SK-N-SH treated with all-trans-retinoic acid at 6 μM for 48 hours (cell line): ENCODE data around the gene ERP29.

Experiments
- ATAC-seq: fragments of 200-7000 bp; cut with Tn5 transposase; 3 replicates; pipeline ENCODE4 v1.9.1; 2020; ENCODE audit warnings: mild to moderate bottlenecking, moderate library complexity
- ARNTL ChIP-seq: fragments of 450-650 bp; formaldehyde crosslinking; IDR thresholded peaks from 2 replicates; pipeline ENCODE4 v1.5.0; 2020; ENCODE audit warnings: low read depth, mild to moderate bottlenecking, moderate library complexity, borderline replicate concordance
- BACH2 ChIP-seq: fragments of 250-450 bp; sonication (Bioruptor Pico); IDR thresholded peaks from 2 replicates; pipeline ENCODE4 v1.9.0; 2021; ENCODE audit warnings: mild to moderate bottlenecking, borderline replicate concordance
- CSDC2 ChIP-seq: fragments of 250-450 bp; sonication (Bioruptor Pico); IDR thresholded peaks from 2 replicates; pipeline ENCODE4 v1.5.0; 2020; ENCODE audit warnings: mild to moderate bottlenecking, moderate library complexity
- ESRRG ChIP-seq: fragments of 250-450 bp; sonication (Bioruptor Pico); IDR thresholded peaks from 2 replicates; pipeline ENCODE4 v1.6.1; 2021; ENCODE audit warnings: mild to moderate bottlenecking
- GLIS3 ChIP-seq: fragments of 250-450 bp; sonication (Bioruptor Pico); IDR thresholded peaks from 2 replicates; pipeline ENCODE4 v1.5.0; 2020; ENCODE audit warnings: mild to moderate bottlenecking, moderate library complexity
- ISL1 ChIP-seq: fragments of 250-450 bp; sonication (Bioruptor Pico); IDR thresholded peaks from 2 replicates; pipeline ENCODE4 v2.1.2; 2022; ENCODE audit warnings: mild to moderate bottlenecking, moderate library complexity
- PPARA ChIP-seq: fragments of 250-450 bp; sonication (Bioruptor Pico); IDR thresholded peaks from 2 replicates; pipeline ENCODE4 v1.5.0; 2020; ENCODE audit warnings: mild to moderate bottlenecking, borderline replicate concordance
- RARB ChIP-seq: fragments of 250-450 bp; sonication (Bioruptor Pico); IDR thresholded peaks from 2 replicates; pipeline ENCODE4 v1.8.0; 2021; ENCODE audit warnings: mild to moderate bottlenecking, moderate library complexity
- SNAI2 ChIP-seq: fragments of 250-450 bp; sonication (Bioruptor Pico); IDR thresholded peaks from 2 replicates; pipeline ENCODE4 v1.5.0; 2020; ENCODE audit warnings: mild to moderate bottlenecking, moderate library complexity
- TCF4 ChIP-seq: fragments of 250-450 bp; sonication (Bioruptor Pico); IDR thresholded peaks from 2 replicates; pipeline ENCODE4 v1.8.0; 2021; ENCODE audit warnings: mild to moderate bottlenecking, moderate library complexity, borderline replicate concordance
- TOX ChIP-seq: fragments of 250-450 bp; sonication (Bioruptor Pico); IDR thresholded peaks from 2 replicates; pipeline ENCODE4 v1.8.0; 2021; ENCODE audit warnings: mild to moderate bottlenecking, moderate library complexity, borderline replicate concordance
- ZC3H10 ChIP-seq: fragments of 250-450 bp; sonication (Bioruptor Pico); IDR thresholded peaks from 2 replicates; pipeline ENCODE4 v1.5.1; 2021; ENCODE audit warnings: mild to moderate bottlenecking, moderate library complexity
- ZFP3 ChIP-seq: fragments of 250-450 bp; sonication (Bioruptor Pico); IDR thresholded peaks from 2 replicates; pipeline ENCODE4 v1.5.0; 2020; ENCODE audit warnings: mild to moderate bottlenecking, moderate library complexity
- ZFP30 ChIP-seq: fragments of 450-650 bp; formaldehyde crosslinking; IDR thresholded peaks from 2 replicates; pipeline ENCODE4 v1.5.0; 2022; ENCODE audit warnings: mild to moderate bottlenecking, moderate library complexity
- ZNF565 ChIP-seq: fragments of 450-650 bp; formaldehyde crosslinking; conservative IDR thresholded peaks from 2 replicates; pipeline ENCODE4 v1.5.0; 2020; ENCODE audit warnings: low read depth, mild to moderate bottlenecking, moderate library complexity
- ZNF8 ChIP-seq: fragments of 450-650 bp; formaldehyde crosslinking; IDR thresholded peaks from 2 replicates; pipeline ENCODE4 v1.5.0; 2020; ENCODE audit warnings: mild to moderate bottlenecking, moderate library complexity
- TF ChIP-seq, protein P1 (sequence below): fragments of 250-450 bp; sonication (Bioruptor Pico); IDR thresholded peaks from 2 replicates; pipeline ENCODE4 v1.5.0; 2020; ENCODE audit warnings: mild to moderate bottlenecking, moderate library complexity
- TF ChIP-seq, protein P2 (sequence below): fragments of 250-450 bp; sonication (Bioruptor Pico); IDR thresholded peaks from 2 replicates; pipeline ENCODE4 v1.5.1; 2021; ENCODE audit warnings: mild to moderate bottlenecking, moderate library complexity
- TF ChIP-seq, protein P3 (sequence below): fragments of 250-450 bp; sonication (Bioruptor Pico); IDR thresholded peaks from 2 replicates; pipeline ENCODE4 v1.5.1; 2020; ENCODE audit warnings: low read depth, mild to moderate bottlenecking, moderate library complexity
- TF ChIP-seq, protein P4 (sequence below): fragments of 250-450 bp; sonication (Bioruptor Pico); IDR thresholded peaks from 2 replicates; pipeline ENCODE4 v1.8.0; 2021; ENCODE audit warnings: low read depth, mild to moderate bottlenecking, moderate library complexity, borderline replicate concordance

ERP29 gene

DNA sequence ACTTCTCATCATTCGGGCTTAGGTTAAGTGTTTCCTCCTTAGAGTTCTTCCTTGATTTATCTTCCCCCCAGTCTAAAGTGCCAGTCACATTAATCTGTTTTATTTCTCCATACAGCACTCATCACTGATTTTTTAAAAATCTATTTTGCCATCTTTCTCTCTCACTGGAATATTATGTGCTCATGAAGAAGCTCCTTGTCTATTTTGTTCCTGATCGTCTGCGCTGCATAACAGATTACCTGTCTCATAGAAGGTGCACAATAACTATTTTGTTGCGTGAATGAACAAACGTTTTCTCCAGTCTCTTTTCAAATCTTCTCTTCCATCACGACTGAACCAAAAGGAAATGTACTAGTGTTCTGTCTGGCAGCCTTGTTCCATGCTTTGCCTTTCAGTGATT is 2.7 kb downstream of the ERP29 start:
- no peak for ATAC-seq
- TF ChIP-seq, protein P1, sequence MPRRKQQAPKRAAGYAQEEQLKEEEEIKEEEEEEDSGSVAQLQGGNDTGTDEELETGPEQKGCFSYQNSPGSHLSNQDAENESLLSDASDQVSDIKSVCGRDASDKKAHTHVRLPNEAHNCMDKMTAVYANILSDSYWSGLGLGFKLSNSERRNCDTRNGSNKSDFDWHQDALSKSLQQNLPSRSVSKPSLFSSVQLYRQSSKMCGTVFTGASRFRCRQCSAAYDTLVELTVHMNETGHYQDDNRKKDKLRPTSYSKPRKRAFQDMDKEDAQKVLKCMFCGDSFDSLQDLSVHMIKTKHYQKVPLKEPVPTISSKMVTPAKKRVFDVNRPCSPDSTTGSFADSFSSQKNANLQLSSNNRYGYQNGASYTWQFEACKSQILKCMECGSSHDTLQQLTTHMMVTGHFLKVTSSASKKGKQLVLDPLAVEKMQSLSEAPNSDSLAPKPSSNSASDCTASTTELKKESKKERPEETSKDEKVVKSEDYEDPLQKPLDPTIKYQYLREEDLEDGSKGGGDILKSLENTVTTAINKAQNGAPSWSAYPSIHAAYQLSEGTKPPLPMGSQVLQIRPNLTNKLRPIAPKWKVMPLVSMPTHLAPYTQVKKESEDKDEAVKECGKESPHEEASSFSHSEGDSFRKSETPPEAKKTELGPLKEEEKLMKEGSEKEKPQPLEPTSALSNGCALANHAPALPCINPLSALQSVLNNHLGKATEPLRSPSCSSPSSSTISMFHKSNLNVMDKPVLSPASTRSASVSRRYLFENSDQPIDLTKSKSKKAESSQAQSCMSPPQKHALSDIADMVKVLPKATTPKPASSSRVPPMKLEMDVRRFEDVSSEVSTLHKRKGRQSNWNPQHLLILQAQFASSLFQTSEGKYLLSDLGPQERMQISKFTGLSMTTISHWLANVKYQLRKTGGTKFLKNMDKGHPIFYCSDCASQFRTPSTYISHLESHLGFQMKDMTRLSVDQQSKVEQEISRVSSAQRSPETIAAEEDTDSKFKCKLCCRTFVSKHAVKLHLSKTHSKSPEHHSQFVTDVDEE (CRISPR knock-in tag), result no peak
- TF ChIP-seq TCF4 (CRISPR knock-in tag) (no peak), PPARA (CRISPR knock-in tag) (no peak), ZNF565 (CRISPR knock-in tag) (no peak), ZFP3 (no peak), ZC3H10 (CRISPR knock-in tag) (no peak), RARB (no peak), ARNTL (CRISPR knock-in tag) (no peak)
- TF ChIP-seq, protein P2, sequence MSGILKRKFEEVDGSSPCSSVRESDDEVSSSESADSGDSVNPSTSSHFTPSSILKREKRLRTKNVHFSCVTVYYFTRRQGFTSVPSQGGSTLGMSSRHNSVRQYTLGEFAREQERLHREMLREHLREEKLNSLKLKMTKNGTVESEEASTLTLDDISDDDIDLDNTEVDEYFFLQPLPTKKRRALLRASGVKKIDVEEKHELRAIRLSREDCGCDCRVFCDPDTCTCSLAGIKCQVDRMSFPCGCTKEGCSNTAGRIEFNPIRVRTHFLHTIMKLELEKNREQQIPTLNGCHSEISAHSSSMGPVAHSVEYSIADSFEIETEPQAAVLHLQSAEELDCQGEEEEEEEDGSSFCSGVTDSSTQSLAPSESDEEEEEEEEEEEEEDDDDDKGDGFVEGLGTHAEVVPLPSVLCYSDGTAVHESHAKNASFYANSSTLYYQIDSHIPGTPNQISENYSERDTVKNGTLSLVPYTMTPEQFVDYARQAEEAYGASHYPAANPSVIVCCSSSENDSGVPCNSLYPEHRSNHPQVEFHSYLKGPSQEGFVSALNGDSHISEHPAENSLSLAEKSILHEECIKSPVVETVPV (CRISPR knock-in tag), result no peak
- TF ChIP-seq, protein P3, sequence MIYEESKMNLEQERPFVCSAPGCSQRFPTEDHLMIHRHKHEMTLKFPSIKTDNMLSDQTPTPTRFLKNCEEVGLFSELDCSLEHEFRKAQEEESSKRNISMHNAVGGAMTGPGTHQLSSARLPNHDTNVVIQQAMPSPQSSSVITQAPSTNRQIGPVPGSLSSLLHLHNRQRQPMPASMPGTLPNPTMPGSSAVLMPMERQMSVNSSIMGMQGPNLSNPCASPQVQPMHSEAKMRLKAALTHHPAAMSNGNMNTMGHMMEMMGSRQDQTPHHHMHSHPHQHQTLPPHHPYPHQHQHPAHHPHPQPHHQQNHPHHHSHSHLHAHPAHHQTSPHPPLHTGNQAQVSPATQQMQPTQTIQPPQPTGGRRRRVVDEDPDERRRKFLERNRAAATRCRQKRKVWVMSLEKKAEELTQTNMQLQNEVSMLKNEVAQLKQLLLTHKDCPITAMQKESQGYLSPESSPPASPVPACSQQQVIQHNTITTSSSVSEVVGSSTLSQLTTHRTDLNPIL (CRISPR knock-in tag), result no peak
- TF ChIP-seq, protein P4, sequence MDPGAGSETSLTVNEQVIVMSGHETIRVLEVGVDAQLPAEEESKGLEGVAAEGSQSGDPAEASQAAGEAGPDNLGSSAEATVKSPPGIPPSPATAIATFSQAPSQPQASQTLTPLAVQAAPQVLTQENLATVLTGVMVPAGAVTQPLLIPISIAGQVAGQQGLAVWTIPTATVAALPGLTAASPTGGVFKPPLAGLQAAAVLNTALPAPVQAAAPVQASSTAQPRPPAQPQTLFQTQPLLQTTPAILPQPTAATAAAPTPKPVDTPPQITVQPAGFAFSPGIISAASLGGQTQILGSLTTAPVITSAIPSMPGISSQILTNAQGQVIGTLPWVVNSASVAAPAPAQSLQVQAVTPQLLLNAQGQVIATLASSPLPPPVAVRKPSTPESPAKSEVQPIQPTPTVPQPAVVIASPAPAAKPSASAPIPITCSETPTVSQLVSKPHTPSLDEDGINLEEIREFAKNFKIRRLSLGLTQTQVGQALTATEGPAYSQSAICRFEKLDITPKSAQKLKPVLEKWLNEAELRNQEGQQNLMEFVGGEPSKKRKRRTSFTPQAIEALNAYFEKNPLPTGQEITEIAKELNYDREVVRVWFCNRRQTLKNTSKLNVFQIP, result no peak

DNA sequence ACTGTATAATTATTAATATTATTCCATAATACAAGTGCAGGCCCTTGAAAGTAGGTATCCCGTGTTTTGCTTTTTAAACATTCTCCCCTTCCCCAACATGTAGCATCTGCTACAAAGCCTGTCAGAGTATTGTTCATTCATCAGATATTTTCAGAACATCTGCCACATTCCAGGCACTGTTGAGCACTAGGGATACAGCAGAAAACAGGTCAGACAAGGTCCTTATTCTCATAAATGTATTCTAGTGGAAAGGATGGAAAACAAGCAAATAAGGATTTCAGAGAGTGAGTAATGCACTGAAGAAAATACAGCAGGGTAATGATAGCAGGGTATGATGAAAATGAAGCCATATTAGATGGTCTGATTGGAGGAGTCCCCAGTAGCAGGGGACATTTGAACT is 3.8 kb downstream of the ERP29 start:
- TF ChIP-seq ZNF565 (CRISPR knock-in tag) (no peak), ZNF8 (CRISPR knock-in tag) (no peak), ZFP3 (no peak), BACH2 (CRISPR knock-in tag) (no peak), GLIS3 (CRISPR knock-in tag) (no peak), ZFP30 (CRISPR knock-in tag) (no peak), ESRRG (no peak), TOX (CRISPR knock-in tag) (no peak), SNAI2 (CRISPR knock-in tag) (no peak), ARNTL (CRISPR knock-in tag) (no peak), CSDC2 (no peak), ISL1 (CRISPR knock-in tag) (no peak)
- TF ChIP-seq, protein P1 (CRISPR knock-in tag), result no peak
- TF ChIP-seq, protein P4, result no peak
- TF ChIP-seq, protein P2 (CRISPR knock-in tag), result no peak
- TF ChIP-seq, protein P3 (CRISPR knock-in tag), result no peak
- no peak for ATAC-seq
